Measurements from ENCODE around the gene RNF31.

RNF31 gene

GRCh38 chr14:24151404-24152080, 4.2 kb downstream of the RNF31 start:
- no peak for TF ChIP-seq CTCF (IDR thresholded peaks at IDR 0.05; ENCODE audit: low read depth, low read length, missing control alignments)
- no peak overlapping the region for H3K4me3 ChIP-seq (ENCODE audit: low read depth, low read length)
- no peak for DNase-seq (ENCODE audit: low read depth)

DNA sequence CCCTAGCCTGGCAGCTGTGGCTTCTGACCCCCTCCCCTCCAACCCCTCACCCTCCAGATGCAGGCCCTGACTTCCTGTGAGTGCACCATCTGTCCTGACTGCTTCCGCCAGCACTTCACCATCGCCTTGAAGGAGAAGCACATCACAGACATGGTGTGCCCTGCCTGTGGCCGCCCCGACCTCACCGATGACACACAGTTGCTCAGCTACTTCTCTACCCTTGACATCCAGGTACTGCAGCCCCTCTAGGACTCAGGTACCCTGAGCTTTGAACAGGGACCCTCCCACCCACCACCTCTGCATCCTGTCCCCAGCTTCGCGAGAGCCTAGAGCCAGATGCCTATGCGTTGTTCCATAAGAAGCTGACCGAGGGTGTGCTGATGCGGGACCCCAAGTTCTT, 7.8 kb downstream of the RNF31 start:
- no peak for DNase-seq (ENCODE audit: low read depth)
- no peak for TF ChIP-seq CTCF (IDR thresholded peaks at IDR 0.05; ENCODE audit: low read depth, low read length, missing control alignments)
- H3K4me3 ChIP-seq (ENCODE audit: low read depth, low read length), result no peak overlapping the region

DNA sequence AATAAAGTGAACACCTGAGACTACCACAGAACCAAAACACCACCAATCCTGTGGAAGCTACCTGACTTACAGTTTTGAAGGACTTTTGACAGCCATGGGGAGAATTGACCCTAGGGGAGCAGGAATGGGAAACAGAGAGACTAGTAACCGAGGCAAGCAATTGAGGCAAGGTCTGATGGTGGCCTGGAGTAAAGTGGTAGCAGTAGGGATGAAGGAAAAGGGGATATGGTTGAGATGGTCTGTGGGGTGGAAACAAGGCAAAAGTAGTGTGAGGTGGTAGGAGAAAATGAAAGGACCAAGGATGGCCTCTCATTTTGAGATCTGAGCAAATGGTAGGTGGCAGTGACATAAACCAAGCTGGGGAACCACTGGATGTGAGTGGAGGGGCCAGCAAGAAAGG, 9.5 kb downstream of the RNF31 start:
- no peak overlapping the region for H3K4me3 ChIP-seq (ENCODE audit: low read depth, low read length)
- no peak for TF ChIP-seq CTCF (IDR thresholded peaks at IDR 0.05; ENCODE audit: low read depth, low read length, missing control alignments)
- no peak for DNase-seq (ENCODE audit: low read depth)

DNA sequence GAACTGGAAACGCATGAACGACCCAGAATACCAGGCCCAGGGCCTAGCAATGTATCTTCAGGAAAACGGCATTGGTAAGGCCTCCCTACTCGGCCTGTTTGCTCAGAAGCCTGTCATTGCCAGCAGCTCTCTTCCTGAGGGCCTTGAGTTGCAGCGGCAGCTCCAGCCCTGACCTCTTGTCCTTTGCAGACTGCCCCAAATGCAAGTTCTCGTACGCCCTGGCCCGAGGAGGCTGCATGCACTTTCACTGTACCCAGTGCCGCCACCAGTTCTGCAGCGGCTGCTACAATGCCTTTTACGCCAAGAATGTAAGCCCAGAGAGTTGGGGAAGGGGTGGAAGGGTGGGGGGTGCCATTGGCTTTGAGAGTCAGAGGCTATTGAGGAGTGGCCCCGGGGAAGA, 10.0 kb downstream of the RNF31 start:
- TF ChIP-seq CTCF (IDR thresholded peaks at IDR 0.05; ENCODE audit: low read depth, low read length, missing control alignments), result no peak
- no peak overlapping the region for H3K4me3 ChIP-seq (ENCODE audit: low read depth, low read length)
- no peak for DNase-seq (ENCODE audit: low read depth)

DNA sequence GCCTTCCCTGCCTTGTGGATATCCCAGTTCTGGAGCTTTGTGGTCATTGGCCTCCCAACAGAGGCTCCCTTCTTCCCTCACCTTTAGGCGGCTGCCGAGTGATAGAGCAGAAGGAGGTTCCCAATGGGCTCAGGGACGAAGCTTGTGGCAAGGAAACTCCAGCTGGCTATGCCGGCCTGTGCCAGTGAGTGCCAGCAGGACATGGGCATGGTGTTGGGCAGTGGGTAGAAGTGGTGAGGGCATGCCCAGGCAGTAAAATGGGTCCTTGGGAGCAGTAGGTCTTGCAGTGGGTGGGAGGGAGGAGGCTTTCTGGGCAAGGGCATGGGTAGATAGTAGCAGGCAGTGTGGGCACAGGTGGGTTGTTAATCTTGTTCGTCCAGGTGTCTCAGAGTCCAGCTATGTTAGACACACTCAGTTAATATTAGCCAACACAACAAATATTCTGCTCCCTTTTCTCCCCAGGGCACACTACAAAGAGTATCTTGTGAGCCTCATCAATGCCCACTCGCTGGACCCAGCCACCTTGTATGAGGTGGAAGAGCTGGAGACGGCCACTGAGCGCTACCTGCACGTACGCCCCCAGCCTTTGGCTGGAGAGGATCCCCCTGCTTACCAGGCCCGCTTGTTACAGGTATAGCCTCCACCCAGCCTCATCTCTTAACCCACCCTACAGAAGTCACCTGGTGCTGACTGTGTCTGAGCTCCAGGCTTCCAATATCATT, 12.6 kb downstream of the RNF31 start:
- no peak for DNase-seq (ENCODE audit: low read depth)

DNA sequence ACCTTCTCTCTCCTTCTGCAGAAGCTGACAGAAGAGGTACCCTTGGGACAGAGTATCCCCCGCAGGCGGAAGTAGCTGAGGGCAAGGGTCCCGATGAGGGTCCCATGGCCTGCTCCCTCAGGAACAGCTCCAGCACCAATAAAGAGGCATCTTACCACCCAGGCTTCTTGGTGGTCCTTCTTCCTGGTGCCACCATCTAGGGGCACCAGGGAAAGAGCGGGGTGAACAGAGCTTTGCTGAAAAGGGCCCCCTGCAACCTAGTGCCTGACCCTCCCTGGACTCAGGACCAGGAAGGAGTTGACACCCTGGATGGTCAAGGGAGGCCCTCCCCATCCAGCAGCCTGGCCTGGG, 13.2 kb downstream of the RNF31 start:
- DNase-seq (ENCODE audit: low read depth), result no peak
- TF ChIP-seq CTCF (IDR thresholded peaks at IDR 0.05; ENCODE audit: low read depth, low read length, missing control alignments), result no peak
- H3K4me3 ChIP-seq (ENCODE audit: low read depth, low read length), result no peak overlapping the region

More for the DNA sequence above, 12.6 kb downstream of the RNF31 start:
- H3K4me3 ChIP-seq (ENCODE audit: low read depth, low read length), result no peak overlapping the region
- TF ChIP-seq CTCF (IDR thresholded peaks at IDR 0.05; ENCODE audit: low read depth, low read length, missing control alignments), result no peak
